A673 (cell line): ENCODE data around the gene USP20.

Experiments
- CTCF ChIP-seq: fragments of 300-800, 200-600 bp; sonication (generic); conservative IDR thresholded peaks from 2 replicates; pipeline ENCODE4 v1.5.1; 2017; ENCODE audit warnings: low read depth, mild to moderate bottlenecking, antibody characterized with exemption, low read length, moderate library complexity, mixed read lengths
- EZH2 ChIP-seq: fragments of 200-600 bp; sonication (generic); IDR thresholded peaks from 2 replicates; pipeline ENCODE4 v1.6.1; 2017; ENCODE audit warnings: borderline replicate concordance, low read depth, mild to moderate bottlenecking, mixed read lengths, antibody characterized with exemption, low read length; ENCODE audit not compliant: poor library complexity, severe bottlenecking

DNA sequence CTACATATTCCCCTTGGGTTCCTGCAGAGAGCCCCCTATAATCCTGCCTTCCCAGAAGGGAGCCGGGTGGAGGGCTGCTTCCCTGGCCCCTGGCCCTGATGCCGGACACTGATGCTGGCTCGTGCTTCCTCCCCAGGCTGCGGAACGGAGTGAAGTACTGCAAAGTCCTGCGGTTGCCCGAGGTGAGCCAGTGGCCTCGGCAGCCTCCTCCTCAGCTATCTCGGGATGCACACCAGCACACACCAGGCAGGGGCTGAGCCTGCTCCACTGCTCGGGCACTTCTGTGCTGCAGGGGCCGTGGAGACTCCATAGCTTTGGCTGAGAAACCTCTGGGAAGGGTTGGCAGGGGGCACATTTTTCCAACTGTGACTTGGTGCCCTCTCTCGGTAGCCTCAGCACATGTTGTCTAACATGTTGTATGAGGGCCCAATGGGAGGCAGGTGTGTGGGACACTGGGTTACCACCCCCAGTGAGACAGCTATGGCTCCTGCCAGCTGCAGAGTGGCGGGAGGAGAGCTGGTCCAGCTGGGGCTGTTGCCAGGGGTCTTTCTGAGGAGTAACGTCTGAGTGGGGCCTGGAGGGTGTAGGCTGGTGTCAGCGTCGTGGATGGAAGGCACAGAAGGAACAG is 38.4 kb downstream of the USP20 start:
- TF ChIP-seq CTCF (no peak), EZH2 (no peak)
